Stimulated activated CD4-positive, alpha-beta T cell treated with anti-CD3 and anti-CD28 coated beads, Interleukin-1b, Interleukin-23, amount 100 ng/mL, for 48 hours (primary cell): ENCODE results near the gene AGL.
"Not testable (repeated sequence)": the region's sequence is repeated elsewhere in the genome, so short reads cannot be mapped to it uniquely, and the experiment has no call there.

Experiments used
- DNase-seq: peaks from one replicate; pipeline ENCODE4 v3.0.0-alpha.2; 2020

The AGL gene

DNA sequence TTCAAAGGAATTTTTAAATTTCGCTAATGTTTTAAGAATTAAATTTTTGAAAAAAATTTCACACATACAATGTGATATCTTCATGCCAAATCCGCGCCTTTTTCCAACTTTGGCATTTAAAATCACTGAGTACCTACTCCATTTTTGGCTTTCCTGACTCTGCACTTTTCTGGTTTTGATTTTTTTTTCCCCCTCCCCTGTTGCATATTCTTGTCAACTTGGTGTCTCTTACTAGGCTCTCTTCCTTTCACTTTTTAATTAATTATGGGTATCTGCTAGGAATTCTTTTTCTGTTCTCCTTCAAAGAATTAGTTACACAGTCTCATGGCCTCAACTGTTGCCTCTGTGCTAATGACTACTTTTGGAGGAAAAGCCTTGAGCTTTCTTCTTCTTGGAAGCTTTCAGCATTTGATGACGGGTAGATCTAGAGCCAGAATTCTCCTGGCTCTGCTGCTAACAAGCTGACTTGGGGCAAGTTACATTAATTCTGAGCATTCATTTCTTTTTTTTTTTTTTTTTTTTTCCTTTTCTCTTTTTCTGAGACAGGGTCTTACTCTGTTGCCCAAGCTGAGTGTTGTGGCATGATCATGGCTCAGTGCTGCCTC is 1.8 kb downstream of the AGL start:
- no peak for DNase-seq

DNA sequence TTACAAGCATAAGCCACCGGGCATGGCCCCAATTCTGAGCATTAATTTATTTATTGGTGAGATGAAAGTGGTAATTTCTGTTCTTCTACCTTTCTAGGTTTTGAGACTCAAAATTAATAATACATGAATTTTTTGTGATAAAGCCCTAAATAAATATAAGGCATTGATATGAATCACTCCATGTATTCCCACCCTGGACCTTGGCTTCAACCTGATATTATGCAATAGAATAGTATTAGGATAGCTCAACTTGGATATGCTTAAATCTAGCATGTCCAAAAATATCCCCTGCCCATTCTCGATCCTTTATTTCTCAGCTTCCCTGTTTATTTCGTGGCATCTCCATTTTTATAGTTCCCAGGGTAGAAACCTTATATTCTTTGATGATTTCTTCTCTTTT is 2.5 kb downstream of the AGL start:
- DNase-seq, result no peak

DNA sequence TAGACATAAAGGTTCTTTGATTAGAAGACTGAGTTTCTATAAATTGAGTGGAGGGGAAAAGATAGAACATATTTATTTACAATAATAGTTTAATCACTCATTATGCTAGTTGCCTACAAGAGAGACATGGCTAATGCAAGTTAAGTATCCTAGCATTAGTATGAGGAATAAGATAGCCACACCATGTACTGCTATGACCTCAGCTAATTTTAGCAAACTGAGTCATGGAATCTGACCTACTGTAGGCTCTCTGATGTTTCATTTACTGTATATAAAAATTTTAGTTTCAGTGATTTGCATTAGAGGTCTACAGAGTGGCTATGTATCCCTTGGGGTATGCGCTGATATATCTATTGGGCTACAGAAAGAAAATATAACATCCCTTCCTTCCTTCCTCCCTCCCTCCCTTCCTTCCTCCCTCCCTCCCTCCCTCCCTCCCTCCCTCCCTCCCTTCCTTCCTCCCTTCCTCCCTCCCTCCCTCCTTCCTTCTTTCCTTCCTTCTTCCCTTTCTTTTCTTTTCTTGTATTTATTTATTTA is 5.8 kb downstream of the AGL start:
- DNase-seq, result no peak

DNA sequence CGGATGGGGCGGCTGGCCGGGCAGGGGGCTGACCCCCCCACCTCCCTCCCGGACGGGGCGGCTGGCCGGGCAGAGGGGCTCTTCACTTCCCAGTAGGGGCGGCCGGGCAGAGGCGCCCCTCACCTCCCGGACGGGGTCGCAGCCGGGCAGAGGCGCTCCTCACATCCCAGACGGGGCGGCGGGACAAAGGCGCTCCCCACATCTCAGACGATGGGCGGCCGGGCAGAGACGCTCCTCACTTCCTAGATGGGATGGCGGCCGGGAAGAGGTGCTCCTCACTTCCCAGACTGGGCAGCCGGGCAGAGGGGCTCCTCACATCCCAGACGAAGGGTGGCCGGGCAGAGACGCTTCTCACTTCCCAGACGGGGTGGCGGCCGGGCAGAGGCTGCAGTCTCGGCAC is 6.9 kb downstream of the AGL start:
- not testable (repeated sequence) for DNase-seq

GRCh38 chr1:99858286-99858685 is 8.1 kb downstream of the AGL start:
- DNase-seq, result no peak

GRCh38 chr1:99858881-99859280 is 8.7 kb downstream of the AGL start:
- no peak for DNase-seq

GRCh38 chr1:99860703-99861102 is 10.5 kb downstream of the AGL start:
- no peak for DNase-seq

GRCh38 chr1:99867682-99868081 is 17.5 kb downstream of the AGL start:
- DNase-seq, result no peak

GRCh38 chr1:99869304-99869703 is 19.1 kb downstream of the AGL start:
- no peak for DNase-seq

DNA sequence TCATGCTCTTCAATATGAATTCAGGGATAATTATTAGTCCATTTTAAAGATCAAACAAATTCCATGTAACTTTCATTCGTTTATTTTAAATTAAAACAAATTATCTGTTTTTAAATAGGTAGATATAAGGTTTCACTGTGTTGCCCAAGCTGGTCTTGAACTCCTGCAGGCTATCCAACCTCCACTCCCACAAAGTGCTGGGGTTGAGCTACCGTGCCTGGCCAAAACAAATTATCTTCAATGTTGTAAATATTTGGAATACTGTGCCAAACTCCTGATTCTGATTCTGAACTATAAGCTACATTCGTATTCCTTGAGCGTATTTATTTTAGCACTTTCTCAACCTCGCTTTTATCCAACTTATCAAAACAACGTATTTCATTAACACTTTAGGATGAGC is 19.6 kb downstream of the AGL start:
- no peak for DNase-seq

DNA sequence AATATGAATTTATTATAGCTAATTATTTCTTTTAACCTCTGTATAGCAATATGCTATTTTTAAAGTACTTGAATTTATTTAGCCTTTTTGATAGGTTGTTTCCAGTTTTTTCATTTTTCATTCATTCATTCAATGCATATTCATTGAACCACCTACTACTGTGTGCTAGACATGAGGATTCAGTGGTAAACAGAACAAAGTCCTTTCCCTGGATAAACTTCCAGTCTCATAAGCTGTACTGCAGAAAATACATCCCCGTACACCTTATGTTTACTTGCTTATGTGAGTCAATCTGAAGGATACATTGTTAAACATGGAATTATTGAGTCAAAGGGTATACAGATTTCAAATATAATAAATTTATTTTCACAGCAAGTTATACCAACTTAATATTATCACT is 21.9 kb downstream of the AGL start:
- no peak for DNase-seq

GRCh38 chr1:99877568-99877967 is 27.4 kb downstream of the AGL start:
- no peak for DNase-seq

DNA sequence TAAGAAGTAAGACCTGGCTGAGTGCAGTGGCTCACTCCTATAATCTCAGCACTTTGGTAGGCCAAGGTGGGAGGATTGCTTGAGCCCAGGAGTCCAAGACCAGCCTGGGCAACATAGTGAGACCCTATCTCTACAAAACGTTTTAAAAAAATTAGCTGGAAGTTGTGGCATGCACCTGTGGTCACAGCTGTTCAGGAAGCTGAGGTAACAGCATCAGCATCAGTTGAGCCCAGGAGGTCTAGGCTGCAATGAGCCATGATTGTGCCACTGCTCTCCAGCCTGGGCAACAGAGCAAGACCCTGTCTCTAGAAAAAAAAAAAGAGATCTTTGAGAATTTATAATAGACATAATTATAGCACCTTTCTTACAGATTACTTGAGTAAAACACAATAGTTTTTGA is 36.0 kb downstream of the AGL start:
- no peak for DNase-seq

DNA sequence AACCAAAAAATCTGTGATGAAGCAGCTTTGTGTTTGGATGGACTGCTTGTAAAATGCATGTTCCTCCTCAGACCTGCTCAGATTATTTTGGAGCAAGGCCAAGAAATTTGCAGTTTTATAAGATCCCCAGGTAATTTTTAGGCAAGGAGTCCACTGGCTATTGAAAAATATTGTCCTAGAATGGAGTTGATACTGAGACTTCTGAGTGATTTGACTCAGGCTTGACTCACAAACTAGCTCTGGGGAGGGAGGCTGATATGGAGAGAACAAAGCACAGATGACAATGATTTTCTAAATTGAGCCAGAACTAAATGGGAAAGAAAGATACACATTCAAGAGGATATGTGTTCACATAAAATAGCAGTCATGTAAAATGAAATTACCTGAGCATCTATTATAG is 36.7 kb downstream of the AGL start:
- DNase-seq, result no peak

DNA sequence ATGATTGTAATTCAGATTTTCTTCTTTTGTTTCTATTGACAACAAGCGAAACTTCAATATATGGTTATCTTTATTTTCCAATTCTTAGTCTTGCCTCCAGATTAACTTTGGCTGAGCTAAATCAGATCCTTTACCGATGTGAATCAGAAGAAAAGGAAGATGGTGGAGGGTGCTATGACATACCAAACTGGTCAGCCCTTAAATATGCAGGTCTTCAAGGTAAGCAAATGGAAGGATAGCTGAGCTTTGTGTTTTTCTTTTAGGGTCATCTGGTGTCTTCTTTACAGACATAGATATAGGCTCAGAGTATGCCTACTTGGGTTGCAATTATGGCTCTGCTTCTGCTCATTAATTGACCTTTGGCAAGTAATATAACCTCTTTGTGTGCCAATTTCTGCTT is 37.7 kb downstream of the AGL start:
- DNase-seq, result no peak

DNA sequence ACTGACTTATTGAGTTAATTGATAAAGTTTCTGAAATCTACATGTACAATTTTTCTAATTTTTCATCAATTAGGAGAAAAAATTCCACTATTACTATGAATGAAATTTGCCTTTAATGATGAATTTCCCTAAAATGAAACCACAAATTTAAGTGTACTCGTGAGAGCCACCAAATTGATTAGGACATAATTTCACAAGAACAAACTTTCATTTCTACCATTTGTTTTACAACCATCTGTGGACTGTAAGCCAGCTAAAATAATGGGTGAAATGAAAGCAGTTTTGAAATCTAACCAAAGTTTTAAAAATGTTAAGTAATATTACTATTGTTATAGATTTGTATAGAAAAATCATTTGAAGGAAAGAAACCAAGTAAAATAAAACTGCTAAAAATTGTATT is 41.8 kb downstream of the AGL start:
- DNase-seq, result no peak

GRCh38 chr1:99903278-99903677 is 53.1 kb downstream of the AGL start:
- not testable (repeated sequence) for DNase-seq

DNA sequence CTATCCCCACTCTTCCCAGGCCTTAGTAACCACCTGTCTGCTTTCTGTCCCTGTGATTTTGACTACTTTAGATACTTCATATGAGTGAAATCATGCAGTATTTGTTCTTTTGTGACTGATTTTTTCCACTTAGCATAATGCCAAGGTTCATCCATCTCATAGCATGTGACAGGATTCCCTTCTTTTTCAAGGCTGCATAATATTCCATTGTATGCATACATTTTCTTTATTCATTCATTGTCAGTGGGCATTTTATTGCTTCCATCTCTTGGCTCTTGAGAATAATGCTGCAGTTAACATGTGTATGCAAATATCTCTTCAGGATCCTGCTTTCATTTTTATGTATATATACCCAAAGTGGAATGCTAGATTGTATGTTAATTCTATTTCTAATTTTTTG is 56.4 kb downstream of the AGL start:
- no peak for DNase-seq

- DNase-seq, result no peak
Observed at GRCh38 chr1:99917214-99917613, 67.1 kb downstream of the AGL start.

GRCh38 chr1:99919220-99919619 is 69.1 kb downstream of the AGL start:
- no peak for DNase-seq

DNA sequence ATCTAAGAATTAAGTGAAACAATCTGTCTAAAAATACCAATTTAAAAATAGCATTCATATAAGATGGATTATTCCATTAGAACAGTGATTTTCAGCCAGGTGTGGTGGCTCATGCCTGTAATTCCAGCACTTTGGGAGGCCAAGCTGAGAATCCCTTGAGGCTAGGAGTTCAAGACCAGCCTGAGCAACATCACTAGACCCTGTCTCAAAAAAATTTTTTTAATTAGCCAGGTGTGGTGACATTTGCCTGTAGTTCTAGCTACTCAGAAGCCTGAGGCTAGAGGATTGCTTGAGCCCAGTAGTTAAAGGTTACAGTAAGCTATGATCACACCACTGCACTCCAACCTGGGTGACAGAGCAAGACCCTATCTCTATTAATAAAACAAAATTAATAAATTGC is 84.6 kb downstream of the AGL start:
- no peak for DNase-seq

DNA sequence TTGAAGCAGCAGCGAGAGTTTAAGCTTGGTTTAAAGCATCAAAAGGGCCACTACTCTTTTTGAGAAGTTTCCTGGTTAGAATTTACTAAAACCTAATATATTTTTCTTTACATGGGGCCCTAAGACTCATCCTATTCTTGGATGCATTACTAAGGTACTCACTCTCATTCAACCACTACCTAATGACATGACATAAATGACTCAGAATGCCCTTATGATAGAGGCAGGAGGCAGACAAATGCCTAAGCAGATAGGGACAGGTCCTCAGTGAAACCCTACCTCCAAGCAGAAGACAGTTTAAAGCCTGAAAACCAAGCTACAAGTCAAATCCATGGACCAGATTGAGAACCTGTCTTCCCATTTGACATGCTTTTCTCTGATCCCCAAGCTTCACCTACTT is 85.4 kb downstream of the AGL start:
- no peak for DNase-seq

GRCh38 chr1:99936071-99936470 is 85.9 kb downstream of the AGL start:
- DNase-seq, result no peak

DNA sequence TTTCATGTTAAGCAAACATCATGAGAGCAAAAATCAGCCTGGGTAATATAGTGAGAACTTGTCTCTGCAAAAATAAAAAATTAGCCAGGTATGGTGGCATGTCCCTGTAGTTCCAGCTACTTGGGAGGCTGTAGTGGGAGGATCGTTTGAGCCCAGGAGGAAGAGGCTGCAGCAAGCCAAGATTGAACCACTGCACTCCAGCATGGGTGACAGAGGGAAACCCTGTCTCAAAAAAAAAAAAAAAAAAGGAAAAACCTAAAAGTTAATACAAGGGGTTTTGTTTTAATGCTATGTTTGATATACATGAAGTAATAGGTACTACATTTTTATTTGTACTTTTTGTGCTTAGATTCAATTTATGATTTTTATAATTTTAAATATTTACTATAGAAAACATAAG is 92.6 kb downstream of the AGL start:
- DNase-seq, result no peak

DNA sequence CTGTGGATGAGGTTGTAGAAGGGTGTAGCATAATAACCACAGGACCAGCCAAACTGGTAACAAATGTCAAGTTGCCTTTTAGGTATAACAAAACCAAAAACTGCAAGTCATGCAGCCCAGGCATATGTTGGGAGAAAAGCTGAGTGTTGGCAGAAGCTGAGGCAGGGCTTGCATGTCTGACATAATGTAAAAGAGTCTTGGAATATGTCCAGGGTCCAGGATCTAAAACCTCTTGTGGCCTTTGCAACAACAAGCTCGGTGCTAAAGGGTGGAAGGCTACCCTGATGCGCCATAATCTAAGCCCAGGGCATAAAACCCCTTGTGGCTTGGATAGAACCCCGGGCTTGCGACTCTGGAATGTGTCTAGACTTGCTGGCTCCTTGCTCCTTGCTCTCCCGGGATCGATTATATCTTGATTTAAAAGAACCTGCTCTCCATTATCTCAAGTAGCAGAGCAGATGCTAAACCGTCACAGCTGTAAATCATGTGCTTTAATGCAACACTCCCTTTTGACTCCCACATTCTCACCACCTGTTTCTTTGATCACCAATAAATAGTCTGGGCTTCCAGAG is 93.1 kb downstream of the AGL start:
- DNase-seq, result no peak
